ELF-1 (cell line): ENCODE data around the gene LRRC3.

ENCODE experiments used
- DNase-seq: peaks from one replicate; pipeline ENCODE4 v3.0.0-alpha.2; 2016; ENCODE audit warnings: low read depth, low spot score

The LRRC3 gene

GRCh38 chr21:44478124-44478800, 23.0 kb downstream of the LRRC3 start:
- no peak for DNase-seq

GRCh38 chr21:44478801-44479167, 23.5 kb downstream of the LRRC3 start:
- DNase-seq, result no peak

GRCh38 chr21:44479556-44480199, 24.4 kb downstream of the LRRC3 start:
- peak; percentile 67 for DNase-seq

- DNase-seq, result no peak
These were observed 25.1 kb downstream of the LRRC3 start for GRCh38 chr21:44480200-44481053.

- peak; percentile 62 for DNase-seq
These were observed 27.4 kb downstream of the LRRC3 start for GRCh38 chr21:44482581-44483287.

GRCh38 chr21:44483288-44484237, 28.3 kb downstream of the LRRC3 start:
- no peak for DNase-seq

- DNase-seq, result no peak
These were observed 29.4 kb downstream of the LRRC3 start for GRCh38 chr21:44484498-44485253.

- DNase-seq, result peak; percentile 97
These were observed 30.0 kb downstream of the LRRC3 start for GRCh38 chr21:44485254-44485793.

- DNase-seq, result no peak
These were observed 30.5 kb downstream of the LRRC3 start for GRCh38 chr21:44485796-44486195.

- DNase-seq, result peak; percentile 27
These were observed 31.0 kb downstream of the LRRC3 start for GRCh38 chr21:44486302-44486701.

- DNase-seq, result peak; percentile 75
These were observed 32.5 kb downstream of the LRRC3 start for GRCh38 chr21:44487831-44488230.

- DNase-seq, result no peak
These were observed 34.7 kb downstream of the LRRC3 start for GRCh38 chr21:44489962-44490361.

- DNase-seq, result no peak
These were observed 35.1 kb downstream of the LRRC3 start for GRCh38 chr21:44490405-44490804.

- DNase-seq, result no peak
These were observed 35.5 kb downstream of the LRRC3 start for GRCh38 chr21:44490816-44491215.

GRCh38 chr21:44492567-44493385, 37.5 kb downstream of the LRRC3 start:
- no peak for DNase-seq

GRCh38 chr21:44494418-44494817, 39.1 kb downstream of the LRRC3 start:
- DNase-seq, result no peak

GRCh38 chr21:44494956-44495355, 39.6 kb downstream of the LRRC3 start:
- no peak for DNase-seq

- no peak for DNase-seq
These were observed 40.6 kb downstream of the LRRC3 start for GRCh38 chr21:44495611-44496563.
